OCI-LY3 (cell line): ENCODE results near the gene PTPRN2.

Experiments used
- H2AFZ ChIP-seq: fragments of 200-600, 300-600 bp; shearing (Covaris generic); 2 replicates; pipeline ENCODE4 v1.6.0; 2014; ENCODE audit warnings: antibody characterized with exemption, low read depth, low read length
- H3K27ac ChIP-seq: fragments of 200-600, 300-600 bp; sonication (generic); 2 replicates; pipeline ENCODE4 v1.5.1; 2014; ENCODE audit warnings: mild to moderate bottlenecking, low read length, moderate library complexity, mixed read lengths
- H3K27me3 ChIP-seq: fragments of 200-600, 300-600 bp; sonication (generic); 2 replicates; pipeline ENCODE4 v1.6.1; 2014; ENCODE audit warnings: low read depth, low read length, mixed read lengths
- H3K36me3 ChIP-seq: fragments of 200-600, 300-600 bp; sonication (generic); replicated peaks from 2 replicates; pipeline ENCODE3; 2014; ENCODE audit warnings: low read depth, low read length, mixed read lengths
- H3K4me1 ChIP-seq: fragments of 300-600, 200-600 bp; sonication (generic); 2 replicates; pipeline ENCODE4 v1.6.1; 2014; ENCODE audit warnings: low read length, mixed read lengths
- H3K4me2 ChIP-seq: fragments of 200-600, 300-600 bp; sonication (generic); 2 replicates; pipeline ENCODE4 v1.6.1; 2014; ENCODE audit warnings: low read length, mixed read lengths
- H3K4me3 ChIP-seq: fragments of 300-600, 200-600 bp; sonication (generic); 2 replicates; pipeline ENCODE4 v1.5.1; 2014; ENCODE audit warnings: antibody characterized with exemption, mild to moderate bottlenecking, low read length, moderate library complexity
- H3K79me2 ChIP-seq: fragments of 300-600, 200-600 bp; shearing (Covaris generic); 2 replicates; pipeline ENCODE4 v1.6.1; 2014; ENCODE audit warnings: mild to moderate bottlenecking, low read length, mixed read lengths
- H3K9ac ChIP-seq: fragments of 300-600, 200-600 bp; shearing (Covaris generic); 2 replicates; pipeline ENCODE4 v1.6.0; 2014; ENCODE audit warnings: mild to moderate bottlenecking, low read length, moderate library complexity
- H3K9me3 ChIP-seq: fragments of 200-600, 300-600 bp; shearing (Covaris generic); 2 replicates; pipeline ENCODE4 v1.6.1; 2014; ENCODE audit warnings: low read length, mixed read lengths; ENCODE audit not compliant: insufficient read depth
- H4K20me1 ChIP-seq: fragments of 200-600, 300-600 bp; sonication (generic); 2 replicates; pipeline ENCODE4 v1.6.1; 2016; ENCODE audit warnings: low read length, mixed read lengths; ENCODE audit not compliant: insufficient read depth
- EZH2phosphoT487 ChIP-seq: fragments of 200-600 bp; shearing (Covaris generic); IDR thresholded peaks from 2 replicates; pipeline ENCODE4 v1.6.1; 2018; ENCODE audit warnings: antibody characterized with exemption, mixed run types, low read depth
- TF ChIP-seq, protein P1 (sequence below): fragments of 200-600, 300-600 bp; sonication (generic); IDR thresholded peaks from 2 replicates; pipeline ENCODE4 v1.5.1; 2014; ENCODE audit warnings: antibody characterized with exemption, low read length, low read depth

PTPRN2 gene

GRCh38 chr7:157744786-157745601, 842.6 kb downstream of the PTPRN2 start:
- Histone ChIP-seq H3K9me3 (no peaks in the 10 kb centered on the region), H3K4me1 (no peaks in the 10 kb centered on the region), H3K4me3 (no peak overlapping the region), H3K27me3 (no peaks in the 10 kb centered on the region), H3K4me2 (no peak overlapping the region), H3K79me2 (no peaks in the 10 kb centered on the region), H3K36me3 (no peaks in the 10 kb centered on the region), H3K27ac (no peak overlapping the region), H3K9ac (no peak overlapping the region), H4K20me1 (no peaks in the 10 kb centered on the region), H2AFZ (no peak overlapping the region)
- TF ChIP-seq, protein P1, sequence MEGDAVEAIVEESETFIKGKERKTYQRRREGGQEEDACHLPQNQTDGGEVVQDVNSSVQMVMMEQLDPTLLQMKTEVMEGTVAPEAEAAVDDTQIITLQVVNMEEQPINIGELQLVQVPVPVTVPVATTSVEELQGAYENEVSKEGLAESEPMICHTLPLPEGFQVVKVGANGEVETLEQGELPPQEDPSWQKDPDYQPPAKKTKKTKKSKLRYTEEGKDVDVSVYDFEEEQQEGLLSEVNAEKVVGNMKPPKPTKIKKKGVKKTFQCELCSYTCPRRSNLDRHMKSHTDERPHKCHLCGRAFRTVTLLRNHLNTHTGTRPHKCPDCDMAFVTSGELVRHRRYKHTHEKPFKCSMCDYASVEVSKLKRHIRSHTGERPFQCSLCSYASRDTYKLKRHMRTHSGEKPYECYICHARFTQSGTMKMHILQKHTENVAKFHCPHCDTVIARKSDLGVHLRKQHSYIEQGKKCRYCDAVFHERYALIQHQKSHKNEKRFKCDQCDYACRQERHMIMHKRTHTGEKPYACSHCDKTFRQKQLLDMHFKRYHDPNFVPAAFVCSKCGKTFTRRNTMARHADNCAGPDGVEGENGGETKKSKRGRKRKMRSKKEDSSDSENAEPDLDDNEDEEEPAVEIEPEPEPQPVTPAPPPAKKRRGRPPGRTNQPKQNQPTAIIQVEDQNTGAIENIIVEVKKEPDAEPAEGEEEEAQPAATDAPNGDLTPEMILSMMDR, result no peak
- no peak for TF ChIP-seq EZH2phosphoT487

- H3K4me1 ChIP-seq, result no peaks in the 10 kb centered on the region
- H3K9me3 ChIP-seq, result no peaks in the 10 kb centered on the region
- no peak overlapping the region for H3K4me3 ChIP-seq
- no peak overlapping the region for H3K4me2 ChIP-seq
- H4K20me1 ChIP-seq, result no peaks in the 10 kb centered on the region
- no peaks in the 10 kb centered on the region for H3K27me3 ChIP-seq
- no peak overlapping the region for H2AFZ ChIP-seq
- H3K79me2 ChIP-seq, result no peaks in the 10 kb centered on the region
- no peak overlapping the region for H3K9ac ChIP-seq
- H3K36me3 ChIP-seq, result no peaks in the 10 kb centered on the region
- H3K27ac ChIP-seq, result no peak overlapping the region
- TF ChIP-seq, protein P1, result no peak
- no peak for TF ChIP-seq EZH2phosphoT487
Measured at GRCh38 chr7:157743781-157744525, 843.7 kb downstream of the PTPRN2 start.

GRCh38 chr7:157740251-157740798, 847.3 kb downstream of the PTPRN2 start:
- no peaks in the 10 kb centered on the region for H3K36me3 ChIP-seq
- no peak overlapping the region for H3K9ac ChIP-seq
- no peak for TF ChIP-seq EZH2phosphoT487
- TF ChIP-seq, protein P1, result no peak
- H4K20me1 ChIP-seq, result no peaks in the 10 kb centered on the region
- H3K27me3 ChIP-seq, result no peaks in the 10 kb centered on the region
- H3K4me2 ChIP-seq, result no peak overlapping the region
- H3K79me2 ChIP-seq, result no peaks in the 10 kb centered on the region
- H3K9me3 ChIP-seq, result no peaks in the 10 kb centered on the region
- no peaks in the 10 kb centered on the region for H3K4me1 ChIP-seq
- no peak overlapping the region for H3K4me3 ChIP-seq
- H3K27ac ChIP-seq, result no peak overlapping the region
- no peak overlapping the region for H2AFZ ChIP-seq

- no peaks in the 10 kb centered on the region; the same call in 1 of the 2 replicates for H3K9me3 ChIP-seq
- no peaks in the 10 kb centered on the region for H4K20me1 ChIP-seq
- H3K4me3 ChIP-seq, result no peak overlapping the region
- TF ChIP-seq, protein P1, result no peak
- TF ChIP-seq EZH2phosphoT487, result no peak
- H2AFZ ChIP-seq, result no peak overlapping the region
- no peak overlapping the region for H3K27ac ChIP-seq
- no peaks in the 10 kb centered on the region for H3K79me2 ChIP-seq
- no peak overlapping the region for H3K4me2 ChIP-seq
- no peak overlapping the region for H3K9ac ChIP-seq
- H3K27me3 ChIP-seq, result no peaks in the 10 kb centered on the region
- no peaks in the 10 kb centered on the region for H3K4me1 ChIP-seq
- no peaks in the 10 kb centered on the region for H3K36me3 ChIP-seq
Measured at GRCh38 chr7:157739650-157740049, 848.0 kb downstream of the PTPRN2 start.
